VCaP (cell line): ENCODE data around the gene FBXW7.
A peak's percentile ranks its signal among the peaks of the same experiment; 100 is the strongest.

ENCODE experiments used
- H3K27ac ChIP-seq: fragments of 450-650 bp; 2 replicates; pipeline ENCODE4 v1.5.1; 2017
- CTCF ChIP-seq: fragments of 450-650 bp; conservative IDR thresholded peaks from 2 replicates; pipeline ENCODE4 v1.5.1; 2017; ENCODE audit warnings: mild to moderate bottlenecking, moderate library complexity

Gene FBXW7

DNA sequence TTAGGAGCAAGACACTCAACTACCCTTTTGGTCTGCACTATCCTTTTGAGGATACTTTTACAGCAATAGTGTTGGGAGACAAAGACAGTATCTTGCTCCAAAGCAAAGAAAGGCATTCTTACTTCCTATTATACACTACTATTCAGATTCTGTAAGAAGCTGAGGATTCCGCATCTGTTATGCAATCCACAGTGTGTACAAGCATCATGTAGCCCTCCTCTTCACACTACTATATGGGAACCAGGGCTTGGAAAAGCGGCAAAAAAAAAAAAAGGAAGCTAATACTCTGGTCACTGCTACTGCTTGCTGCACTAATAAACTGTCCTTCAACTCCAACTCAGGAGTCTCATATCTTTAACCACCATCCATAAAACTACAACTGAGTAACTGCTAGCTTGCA is 59.1 kb downstream of the FBXW7 start:
- H3K27ac ChIP-seq, result no peak overlapping the region
- no peak for TF ChIP-seq CTCF

GRCh38 chr4:152471251-152471792 is 64.6 kb downstream of the FBXW7 start:
- no peak overlapping the region for H3K27ac ChIP-seq
- no peak for TF ChIP-seq CTCF

- no peak overlapping the region for H3K27ac ChIP-seq
- no peak for TF ChIP-seq CTCF
These were observed 67.5 kb downstream of the FBXW7 start for GRCh38 chr4:152468408-152468807.

GRCh38 chr4:152467101-152467500 is 68.8 kb downstream of the FBXW7 start:
- TF ChIP-seq CTCF, result no peak

DNA sequence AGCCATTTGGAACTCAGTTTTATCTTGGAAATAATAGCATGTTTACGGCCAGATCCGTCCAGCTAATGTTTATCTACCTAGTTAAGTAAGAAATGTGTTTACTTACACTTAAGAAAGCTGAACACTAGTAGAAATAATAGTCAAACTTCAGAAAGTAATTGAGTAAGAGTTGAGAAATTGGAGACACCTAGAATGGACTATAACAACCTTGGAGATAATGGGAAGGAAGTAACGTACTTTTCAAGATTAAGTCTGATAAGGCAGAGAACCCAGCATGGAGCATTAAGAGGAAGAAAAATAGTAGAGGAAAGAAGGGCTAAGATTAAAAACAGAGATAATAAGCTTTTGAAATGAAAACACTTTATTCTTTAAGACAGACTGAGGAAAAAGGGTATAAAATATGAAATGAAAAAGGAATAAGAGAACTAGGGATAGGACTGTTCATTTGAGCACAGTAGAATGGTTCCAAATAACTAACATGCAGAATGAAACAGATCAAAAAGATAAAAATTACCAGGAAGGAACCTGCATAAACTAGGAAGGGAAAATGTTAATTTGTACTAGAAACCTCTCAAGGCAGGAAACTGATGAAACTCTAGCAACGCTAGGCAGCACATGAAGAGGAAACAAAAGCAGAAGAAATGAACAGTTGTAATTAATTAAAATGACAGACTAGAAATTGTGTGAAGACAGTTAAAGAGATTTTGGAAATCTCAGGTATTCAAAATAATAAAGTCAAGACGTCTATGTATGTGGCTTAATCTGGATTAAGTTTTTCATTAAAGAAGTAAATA is 71.7 kb downstream of the FBXW7 start:
- no peak for TF ChIP-seq CTCF
- peak overlapping the region; percentile 39 for H3K27ac ChIP-seq

More at GRCh38 chr4:152467101-152467500, 68.8 kb downstream of the FBXW7 start:
- no peak overlapping the region for H3K27ac ChIP-seq

DNA sequence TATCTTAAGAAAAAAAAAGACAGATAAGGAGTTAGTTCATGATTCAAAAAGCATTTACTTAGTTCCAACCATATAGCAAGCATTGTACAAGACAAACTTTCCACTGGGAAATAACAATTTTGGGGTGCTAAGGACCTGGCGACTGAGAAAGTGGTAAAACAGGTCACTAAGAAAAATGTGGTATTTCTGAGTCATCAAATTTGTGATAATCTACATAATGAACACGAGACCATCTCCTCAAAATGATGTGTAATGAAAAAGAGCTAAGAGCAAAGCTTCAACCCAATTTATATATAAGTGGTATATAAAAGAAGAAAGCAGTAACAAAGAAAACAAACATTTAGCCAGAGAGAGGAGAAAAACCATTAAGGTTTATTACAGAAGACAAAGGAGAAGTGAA is 72.3 kb downstream of the FBXW7 start:
- TF ChIP-seq CTCF, result no peak
- H3K27ac ChIP-seq, result peak overlapping the region; percentile 39

- no peak for TF ChIP-seq CTCF
- peak overlapping the region; percentile 23; the same call in 1 of the 2 replicates for H3K27ac ChIP-seq
These were observed 73.2 kb downstream of the FBXW7 start for GRCh38 chr4:152462695-152463094.
